NCI-H2081 (cell line): ENCODE results near the gene SERTAD3.
"Not testable (repeated sequence)": the region's sequence is repeated elsewhere in the genome, so short reads cannot be mapped to it uniquely, and the experiment has no call there.

Experiments
- DNase-seq, 2 experiments: peaks; one replicate each; lab custom pipeline; 2025; lab: John Stamatoyannopoulos, UW

The SERTAD3 gene

GRCh38 chr19:40411125-40411842 lies 32.9 kb downstream of the SERTAD3 start:
- no peak for DNase-seq

- DNase-seq, result no peak
Measured at GRCh38 chr19:40410030-40410389, 34.1 kb downstream of the SERTAD3 start.

GRCh38 chr19:40408598-40408925 lies 35.6 kb downstream of the SERTAD3 start:
- not testable (repeated sequence) for DNase-seq

GRCh38 chr19:40407714-40408597 lies 36.2 kb downstream of the SERTAD3 start:
- no peak for DNase-seq

- peak; percentile 23 to 28 for DNase-seq
Measured at GRCh38 chr19:40403262-40403984, 40.7 kb downstream of the SERTAD3 start.

- no peak for DNase-seq
Measured at GRCh38 chr19:40400559-40400958, 43.6 kb downstream of the SERTAD3 start.

- DNase-seq, result peak in 1 of 2 experiments; percentile 20
Measured at GRCh38 chr19:40398417-40399131, 45.6 kb downstream of the SERTAD3 start.

GRCh38 chr19:40397568-40397906 lies 46.6 kb downstream of the SERTAD3 start:
- no peak for DNase-seq

- DNase-seq, result no peak
Measured at GRCh38 chr19:40396886-40397567, 47.1 kb downstream of the SERTAD3 start.

GRCh38 chr19:40395956-40396355 lies 48.2 kb downstream of the SERTAD3 start:
- no peak for DNase-seq

- DNase-seq, result no peak
Measured at GRCh38 chr19:40394816-40395210, 49.3 kb downstream of the SERTAD3 start.

GRCh38 chr19:40393894-40394815 lies 50.0 kb downstream of the SERTAD3 start:
- no peak for DNase-seq

- DNase-seq, result no peak
Measured at GRCh38 chr19:40392894-40393517, 51.1 kb downstream of the SERTAD3 start.

- no peak for DNase-seq
Measured at GRCh38 chr19:40392123-40392522, 52.0 kb downstream of the SERTAD3 start.
